ENCODE results near the gene LILRA6. TPM values are rescaled to one million over a fixed set of nuclear protein-coding genes. Genes with fewer than 3 reads are reported as not detected.
"Not testable (repeated sequence)": the region's sequence is repeated elsewhere in the genome, so short reads cannot be mapped to it uniquely, and the experiment has no call there.

Gene LILRA6
- polyA plus RNA-seq, 1 donor from 2014 or later: not detected

DNA sequence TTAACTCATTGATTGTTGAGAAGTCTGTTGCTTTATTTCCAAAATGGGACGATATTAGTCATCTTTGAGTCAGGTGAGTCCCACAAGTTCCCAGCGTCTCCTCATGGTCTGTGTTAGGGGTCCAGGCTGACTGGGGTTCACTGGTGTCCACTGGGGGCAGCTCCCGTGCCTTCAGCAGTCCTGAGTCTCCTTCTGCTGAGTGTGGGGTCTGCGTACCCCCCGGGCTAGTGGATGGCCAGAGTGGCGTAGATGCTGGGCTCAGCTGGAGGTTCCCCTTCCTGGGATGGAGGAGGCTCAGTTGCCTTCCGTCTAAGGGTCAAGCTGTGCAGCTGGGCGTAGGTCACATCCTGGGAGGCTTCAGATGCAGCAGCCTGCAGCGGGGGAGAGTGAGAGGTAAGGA, 25.7 kb downstream of the LILRA6 start:
- no peak overlapping the region for H3K9ac ChIP-seq (ENCODE audit: low read length)
- H3K4me3 ChIP-seq (ENCODE audit: low read length): no peak overlapping the region
- no peaks in the 10 kb centered on the region for H3K27me3 ChIP-seq (ENCODE audit: insufficient read depth, low read depth, low read length)
- no peaks in the 10 kb centered on the region for H3K79me2 ChIP-seq (replicated peaks; ENCODE audit: insufficient read depth, low read length)
- no peaks in the 10 kb centered on the region for H3F3A ChIP-seq (ENCODE audit: insufficient read depth, low read length, poor library complexity, severe bottlenecking)
- no peaks in the 10 kb centered on the region for H3K9me3 ChIP-seq (ENCODE audit: low read length)
- H3K36me3 ChIP-seq (ENCODE audit: insufficient read depth, low read length): no peaks in the 10 kb centered on the region
- H2AFZ ChIP-seq (ENCODE audit: low read depth, low read length): no peak overlapping the region
- TF ChIP-seq MXI1 (conservative IDR thresholded peaks at IDR 0.05; ENCODE audit: poor library complexity, severe bottlenecking) (no peak), SMC3 (conservative IDR thresholded peaks at IDR 0.05; ENCODE audit: poor library complexity) (no peak), TAF1 (IDR thresholded peaks at IDR 0.05; ENCODE audit: low read depth) (no peak), EP300 (conservative IDR thresholded peaks at IDR 0.05; ENCODE audit: poor library complexity, severe bottlenecking) (no peak), CTCF (IDR thresholded peaks at IDR 0.05; ENCODE audit: poor library complexity, severe bottlenecking) (no peak), RAD21 (conservative IDR thresholded peaks at IDR 0.05) (no peak), EZH2 (IDR thresholded peaks at IDR 0.05; ENCODE audit: borderline replicate concordance, insufficient read depth, low read length, poor library complexity, severe bottlenecking) (no peak), POLR2AphosphoS5 (IDR thresholded peaks at IDR 0.05) (no peak)
- TF ChIP-seq, protein P1, sequence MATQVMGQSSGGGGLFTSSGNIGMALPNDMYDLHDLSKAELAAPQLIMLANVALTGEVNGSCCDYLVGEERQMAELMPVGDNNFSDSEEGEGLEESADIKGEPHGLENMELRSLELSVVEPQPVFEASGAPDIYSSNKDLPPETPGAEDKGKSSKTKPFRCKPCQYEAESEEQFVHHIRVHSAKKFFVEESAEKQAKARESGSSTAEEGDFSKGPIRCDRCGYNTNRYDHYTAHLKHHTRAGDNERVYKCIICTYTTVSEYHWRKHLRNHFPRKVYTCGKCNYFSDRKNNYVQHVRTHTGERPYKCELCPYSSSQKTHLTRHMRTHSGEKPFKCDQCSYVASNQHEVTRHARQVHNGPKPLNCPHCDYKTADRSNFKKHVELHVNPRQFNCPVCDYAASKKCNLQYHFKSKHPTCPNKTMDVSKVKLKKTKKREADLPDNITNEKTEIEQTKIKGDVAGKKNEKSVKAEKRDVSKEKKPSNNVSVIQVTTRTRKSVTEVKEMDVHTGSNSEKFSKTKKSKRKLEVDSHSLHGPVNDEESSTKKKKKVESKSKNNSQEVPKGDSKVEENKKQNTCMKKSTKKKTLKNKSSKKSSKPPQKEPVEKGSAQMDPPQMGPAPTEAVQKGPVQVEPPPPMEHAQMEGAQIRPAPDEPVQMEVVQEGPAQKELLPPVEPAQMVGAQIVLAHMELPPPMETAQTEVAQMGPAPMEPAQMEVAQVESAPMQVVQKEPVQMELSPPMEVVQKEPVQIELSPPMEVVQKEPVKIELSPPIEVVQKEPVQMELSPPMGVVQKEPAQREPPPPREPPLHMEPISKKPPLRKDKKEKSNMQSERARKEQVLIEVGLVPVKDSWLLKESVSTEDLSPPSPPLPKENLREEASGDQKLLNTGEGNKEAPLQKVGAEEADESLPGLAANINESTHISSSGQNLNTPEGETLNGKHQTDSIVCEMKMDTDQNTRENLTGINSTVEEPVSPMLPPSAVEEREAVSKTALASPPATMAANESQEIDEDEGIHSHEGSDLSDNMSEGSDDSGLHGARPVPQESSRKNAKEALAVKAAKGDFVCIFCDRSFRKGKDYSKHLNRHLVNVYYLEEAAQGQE (IDR thresholded peaks at IDR 0.05; ENCODE audit: borderline replicate concordance): no peak
- H3K27ac ChIP-seq (ENCODE audit: low read length): no peak overlapping the region
- no peaks in the 10 kb centered on the region for H4K20me1 ChIP-seq (ENCODE audit: insufficient read depth)
- H3K4me2 ChIP-seq (ENCODE audit: low read length): no peak overlapping the region
- H3K9me2 ChIP-seq (ENCODE audit: insufficient read depth, low read length): no peaks in the 10 kb centered on the region

DNA sequence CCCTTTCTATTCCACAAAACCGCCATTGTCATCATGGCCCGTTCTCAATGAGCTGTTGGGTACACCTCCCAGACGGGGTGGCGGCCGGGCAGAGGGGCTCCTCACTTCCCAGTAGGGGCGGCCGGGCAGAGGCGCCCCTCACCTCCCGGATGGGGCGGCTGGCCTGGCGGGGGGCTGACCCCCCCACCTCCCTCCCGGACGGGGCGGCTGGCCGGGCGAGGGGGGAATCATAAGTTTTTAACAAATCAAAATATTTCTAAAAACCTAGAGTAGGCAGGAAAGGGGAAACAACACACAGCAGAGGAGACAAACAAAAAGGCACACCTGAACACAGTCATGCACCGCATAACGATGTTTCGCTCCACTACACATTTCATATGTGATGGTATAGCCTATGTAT, 27.9 kb downstream of the LILRA6 start:
- H3K27ac ChIP-seq (ENCODE audit: low read length); H3K79me2 ChIP-seq (replicated peaks; ENCODE audit: insufficient read depth, low read length); H4K20me1 ChIP-seq (ENCODE audit: insufficient read depth); H3K27me3 ChIP-seq (ENCODE audit: insufficient read depth, low read depth, low read length); H3F3A ChIP-seq (ENCODE audit: insufficient read depth, low read length, poor library complexity, severe bottlenecking); H2AFZ ChIP-seq (ENCODE audit: low read depth, low read length); H3K9me2 ChIP-seq (ENCODE audit: insufficient read depth, low read length); H3K4me3 ChIP-seq (ENCODE audit: low read length); H3K4me2 ChIP-seq (ENCODE audit: low read length); H3K9ac ChIP-seq (ENCODE audit: low read length); H3K9me3 ChIP-seq (ENCODE audit: low read length); H3K36me3 ChIP-seq (ENCODE audit: insufficient read depth, low read length): not testable (repeated sequence)

DNA sequence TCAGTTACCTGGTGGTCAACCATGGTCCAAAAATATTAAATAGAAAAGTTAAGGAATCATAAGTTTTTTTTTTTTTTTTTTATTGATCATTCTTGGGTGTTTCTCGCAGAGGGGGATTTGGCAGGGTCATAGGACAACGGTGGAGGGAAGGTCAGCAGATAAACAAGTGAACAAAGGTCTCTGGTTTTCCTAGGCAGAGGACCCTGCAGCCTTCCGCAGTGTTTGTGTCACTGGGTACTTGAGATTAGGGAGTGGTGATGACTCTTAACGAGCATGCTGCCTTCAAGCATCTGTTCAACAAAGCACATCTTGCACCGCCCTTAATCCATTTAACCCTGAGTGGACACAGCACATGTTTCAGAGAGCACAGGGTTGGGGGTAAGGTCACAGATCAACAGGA, 28.4 kb downstream of the LILRA6 start:
- H3K9ac ChIP-seq (ENCODE audit: low read length): not testable (repeated sequence)

More for the DNA sequence above, 28.4 kb downstream of the LILRA6 start:
- H3K27me3 ChIP-seq (ENCODE audit: insufficient read depth, low read depth, low read length); H3K4me2 ChIP-seq (ENCODE audit: low read length); H3K9me3 ChIP-seq (ENCODE audit: low read length); H3K4me3 ChIP-seq (ENCODE audit: low read length); H4K20me1 ChIP-seq (ENCODE audit: insufficient read depth); H3K79me2 ChIP-seq (replicated peaks; ENCODE audit: insufficient read depth, low read length); H2AFZ ChIP-seq (ENCODE audit: low read depth, low read length); H3K9me2 ChIP-seq (ENCODE audit: insufficient read depth, low read length); H3K27ac ChIP-seq (ENCODE audit: low read length); H3F3A ChIP-seq (ENCODE audit: insufficient read depth, low read length, poor library complexity, severe bottlenecking); H3K36me3 ChIP-seq (ENCODE audit: insufficient read depth, low read length): not testable (repeated sequence)
